ENCODE results near the gene MOGAT1. TPM values are rescaled to one million over a fixed set of nuclear protein-coding genes. Genes with fewer than 3 reads are reported as not detected.
"Not testable (repeated sequence)": the region's sequence is repeated elsewhere in the genome, so short reads cannot be mapped to it uniquely, and the experiment has no call there.

MOGAT1 gene
- polyA plus RNA-seq, 10 donors, result not detected

DNA sequence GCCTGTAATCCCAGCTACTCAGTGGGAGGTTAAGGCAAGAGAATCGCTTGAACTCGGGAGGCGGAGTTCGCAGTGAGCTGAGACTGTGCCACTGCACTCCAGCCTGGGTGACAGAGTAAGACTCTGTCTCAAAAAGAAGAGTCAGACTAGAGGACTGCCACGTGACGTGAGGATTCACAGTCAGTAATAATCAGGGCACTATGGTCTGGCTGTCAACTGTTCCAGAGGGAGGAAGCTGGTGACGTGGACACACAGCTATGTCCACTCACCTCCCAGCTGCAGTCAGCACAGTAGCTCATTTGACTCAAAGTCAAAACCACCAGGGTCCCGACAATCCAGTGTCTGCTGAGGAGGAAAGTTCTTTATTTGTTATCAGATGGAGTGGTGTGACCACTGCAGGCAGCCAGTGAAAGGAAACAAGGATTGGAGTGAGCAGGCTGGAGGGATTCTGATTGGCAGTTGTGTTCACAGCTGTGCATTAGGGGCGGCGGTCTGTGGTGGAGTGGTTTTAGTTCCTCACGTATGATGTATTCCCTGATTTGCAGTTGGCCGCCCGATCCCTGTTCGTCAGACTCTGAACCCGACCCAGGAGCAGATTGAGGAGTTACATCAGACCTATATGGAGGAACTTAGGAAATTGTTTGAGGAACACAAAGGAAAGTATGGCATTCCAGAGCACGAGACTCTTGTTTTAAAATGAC, 37.9 kb downstream of the MOGAT1 start:
- DNase-seq, result peak; percentile 91 to 95 (median 95)

DNA sequence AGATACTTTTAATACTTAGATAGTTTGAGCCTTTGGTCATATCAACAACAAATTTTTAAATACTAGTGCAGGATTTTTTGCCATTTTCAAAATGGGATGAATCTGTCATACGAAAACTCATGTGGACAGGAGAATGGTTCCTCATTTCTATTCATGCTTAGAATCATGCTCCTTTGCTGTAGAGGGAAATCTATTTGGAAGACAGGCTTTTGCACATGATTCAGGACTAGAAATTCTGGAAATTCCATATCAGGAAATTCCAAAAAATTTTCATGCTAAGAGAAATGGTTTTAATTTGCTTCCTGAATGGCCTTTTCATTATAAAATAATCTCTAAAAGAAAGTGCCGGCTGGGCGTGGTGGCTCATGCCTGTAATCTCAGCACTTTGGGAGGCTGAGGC, 39.3 kb downstream of the MOGAT1 start:
- no peak for DNase-seq

DNA sequence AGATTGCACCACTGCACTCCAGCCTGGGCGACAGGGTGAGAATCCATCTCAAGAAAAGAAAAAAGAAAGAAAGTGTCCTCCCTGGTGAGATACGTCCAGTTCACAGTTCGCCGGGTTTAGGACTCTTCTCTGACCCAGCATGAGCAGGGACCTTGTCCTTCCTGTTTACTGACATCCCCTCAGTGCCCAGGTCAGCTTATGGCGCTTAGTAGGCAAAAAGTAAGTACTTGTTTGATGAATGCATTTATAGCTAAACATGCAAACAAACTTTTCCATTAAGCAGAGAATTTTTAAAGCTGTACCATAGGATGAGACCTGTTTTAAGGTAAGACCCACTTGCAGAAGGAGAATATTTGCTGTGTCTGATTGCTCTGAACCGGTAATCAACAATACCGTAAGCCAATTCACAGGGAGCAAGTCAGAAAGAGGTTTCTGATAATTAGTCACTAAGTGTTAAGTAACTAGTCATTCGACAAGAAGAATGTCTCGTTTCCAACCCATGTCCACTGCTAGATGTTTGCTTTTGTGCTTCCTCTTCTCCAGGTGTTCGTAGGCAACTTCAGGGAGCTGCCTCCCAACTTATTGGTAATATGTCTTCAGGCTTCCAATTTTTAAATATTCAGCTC, 40.0 kb downstream of the MOGAT1 start:
- DNase-seq, result no peak

DNA sequence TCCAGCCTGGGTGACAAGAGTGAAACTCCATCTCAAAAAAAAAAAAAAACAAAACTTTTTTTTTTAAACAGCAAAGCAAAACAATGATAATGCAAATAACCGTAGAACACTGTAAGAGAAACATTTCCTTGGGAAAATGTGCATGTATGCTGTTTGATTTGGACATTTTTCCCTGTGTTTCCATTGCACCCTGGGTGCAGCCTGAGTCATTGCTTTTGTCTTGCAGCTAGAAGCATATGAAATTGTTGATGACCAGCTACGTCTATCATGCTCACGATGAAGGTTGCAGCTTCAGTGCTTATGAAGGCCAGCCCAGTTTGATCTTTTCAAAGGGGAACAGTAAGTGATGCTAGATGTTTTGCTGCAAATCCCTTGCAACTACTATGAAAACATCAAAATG, 41.5 kb downstream of the MOGAT1 start:
- DNase-seq, result no peak

DNA sequence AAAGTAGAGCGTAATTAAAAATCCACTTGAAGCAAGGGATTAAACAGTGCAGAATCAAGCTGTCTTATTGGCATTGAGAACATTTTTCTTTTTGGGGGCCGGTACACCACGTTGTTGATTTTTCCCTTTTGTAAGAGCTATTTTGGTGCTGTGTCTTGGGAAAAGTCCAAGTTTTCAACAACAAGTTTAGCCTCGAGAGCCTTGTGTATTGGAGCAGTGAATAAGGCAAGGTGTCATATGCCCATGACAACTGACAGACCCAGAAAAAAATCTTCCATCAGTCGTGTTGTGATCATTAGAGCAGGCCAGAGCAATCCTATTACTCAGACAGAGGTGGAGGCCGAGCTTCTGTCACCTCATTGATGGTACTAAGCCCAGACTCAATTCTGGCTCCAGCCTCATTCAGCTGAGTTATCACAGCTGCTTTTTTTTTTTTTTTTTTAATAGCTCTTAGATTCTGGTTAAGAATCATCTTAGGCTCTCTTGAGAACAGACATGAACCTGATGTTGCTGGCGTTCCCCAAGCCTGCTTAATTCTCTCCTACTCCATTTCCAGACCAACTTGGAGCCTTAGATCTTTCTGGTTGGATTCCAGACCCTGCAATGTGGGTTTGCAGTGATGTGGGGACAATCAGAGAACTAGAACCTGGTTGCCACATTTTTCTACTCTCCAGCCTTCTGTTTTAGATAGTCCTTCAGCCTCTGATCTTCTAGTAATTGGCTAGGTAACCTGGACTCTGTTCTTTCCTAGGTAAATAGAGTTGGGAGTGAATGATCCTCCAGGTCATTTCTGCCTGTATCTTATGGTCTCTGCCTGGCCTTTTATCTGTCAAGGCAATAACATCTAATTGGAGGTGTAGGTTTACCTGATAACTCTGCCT, 43.1 kb downstream of the MOGAT1 start:
- peak in 2 of 3 donors; percentile 63 to 81 for DNase-seq

DNA sequence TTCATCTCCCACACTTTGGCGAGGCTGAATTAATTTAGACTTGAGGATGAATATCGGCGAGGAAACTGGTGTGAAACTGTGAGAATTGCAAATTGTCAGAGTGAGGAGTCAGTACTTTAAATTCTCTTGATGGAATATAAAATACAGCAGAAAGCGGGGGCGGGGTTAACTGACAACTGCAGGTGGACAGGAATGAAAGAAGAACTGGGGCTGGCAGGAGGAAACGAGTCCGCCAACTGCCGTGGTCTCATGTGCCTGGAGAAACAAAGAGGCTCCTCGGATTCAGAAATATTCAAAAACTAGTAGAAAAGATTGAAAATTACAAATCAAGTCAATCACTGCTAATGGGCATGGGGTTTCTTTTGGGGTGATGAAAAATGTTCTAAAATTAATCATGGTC, 44.3 kb downstream of the MOGAT1 start:
- peak in 2 of 3 donors; percentile 17 to 45 for DNase-seq

DNA sequence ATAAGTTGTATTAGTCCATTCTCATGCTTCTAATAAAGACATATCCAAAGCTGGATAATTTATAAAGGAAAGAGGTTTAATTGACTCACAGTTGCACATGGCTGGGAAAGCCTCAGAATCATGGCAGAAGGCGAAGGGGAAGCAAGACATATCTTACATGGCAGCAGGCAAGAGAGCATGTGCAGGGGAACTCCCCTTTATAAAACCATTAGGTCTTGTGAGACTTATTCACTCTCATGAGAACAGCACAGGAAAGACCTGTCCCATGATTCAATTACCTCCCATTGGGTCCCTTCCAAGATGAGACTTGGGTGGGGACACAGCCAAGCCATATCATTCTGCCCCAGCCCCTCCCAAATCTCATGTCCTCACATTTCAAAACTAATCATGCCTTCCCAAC, 48.3 kb downstream of the MOGAT1 start:
- not testable (repeated sequence) for DNase-seq

DNA sequence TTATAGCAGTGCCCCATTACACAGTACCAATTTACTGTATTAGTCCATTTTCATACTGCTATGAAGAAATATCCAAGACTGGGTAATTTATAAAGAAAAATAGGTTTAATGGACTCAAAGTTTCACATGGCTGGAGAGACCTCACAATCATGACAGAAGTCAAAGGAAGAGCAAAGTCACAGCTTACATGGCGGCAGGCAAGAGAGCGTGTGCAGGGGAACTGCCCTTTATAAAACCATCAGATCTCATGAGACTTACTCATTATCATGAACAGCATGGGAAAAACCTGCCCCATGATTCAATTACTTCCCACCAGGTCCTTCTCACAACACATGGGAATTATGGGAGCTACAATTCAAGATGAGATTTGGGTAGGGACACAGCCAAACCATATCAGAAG, 50.1 kb downstream of the MOGAT1 start:
- not testable (repeated sequence) for DNase-seq

DNA sequence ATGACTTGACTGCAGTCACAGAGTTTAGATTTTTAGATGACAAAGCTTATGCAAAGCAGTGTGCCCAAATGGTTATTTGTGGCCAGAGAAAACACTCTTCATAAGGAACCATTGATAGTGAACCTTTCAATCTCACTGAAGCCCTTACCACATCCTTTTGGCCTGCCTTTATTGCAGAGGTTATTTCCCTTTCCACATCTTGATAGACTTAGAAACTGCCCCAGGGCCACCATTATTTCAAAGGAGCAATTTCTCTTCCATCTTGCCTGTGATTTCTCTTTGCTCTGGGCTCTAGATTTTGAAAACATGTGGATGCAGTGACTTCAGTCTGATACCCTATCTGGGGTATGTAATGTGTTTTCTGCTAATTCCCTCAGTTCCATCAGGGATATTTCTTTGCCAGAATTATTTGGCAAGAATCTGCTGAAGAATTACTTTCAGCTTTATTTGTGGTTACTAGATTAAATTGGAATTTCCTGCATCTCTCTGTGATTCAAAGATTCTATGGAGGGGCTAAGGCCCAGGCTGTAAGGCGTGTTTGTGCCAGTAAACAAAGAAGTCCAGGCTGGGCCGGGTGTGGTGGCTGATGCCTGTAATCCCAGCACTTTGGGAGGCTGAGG, 51.0 kb downstream of the MOGAT1 start:
- peak in 2 of 3 donors; percentile 63 to 69 for DNase-seq

DNA sequence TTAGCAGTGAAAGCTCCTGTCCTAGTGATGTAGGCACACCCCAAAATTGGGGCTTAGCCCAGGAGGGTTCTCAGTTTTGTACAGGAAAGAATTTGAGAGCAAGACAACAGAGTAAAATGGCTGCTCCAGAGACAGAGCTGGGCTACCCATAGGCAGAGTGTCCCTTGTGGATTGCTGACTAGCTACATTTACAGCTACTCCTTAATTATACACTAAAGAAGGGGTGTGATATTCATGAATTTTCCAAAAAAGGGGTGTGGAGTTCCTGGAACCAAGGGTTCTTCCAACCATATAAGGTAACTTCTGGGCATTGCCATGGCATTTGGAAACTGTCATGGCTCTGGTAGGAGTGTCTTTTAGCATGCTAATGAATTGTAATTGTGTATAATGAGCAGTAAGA, 52.8 kb downstream of the MOGAT1 start:
- no peak for DNase-seq

DNA sequence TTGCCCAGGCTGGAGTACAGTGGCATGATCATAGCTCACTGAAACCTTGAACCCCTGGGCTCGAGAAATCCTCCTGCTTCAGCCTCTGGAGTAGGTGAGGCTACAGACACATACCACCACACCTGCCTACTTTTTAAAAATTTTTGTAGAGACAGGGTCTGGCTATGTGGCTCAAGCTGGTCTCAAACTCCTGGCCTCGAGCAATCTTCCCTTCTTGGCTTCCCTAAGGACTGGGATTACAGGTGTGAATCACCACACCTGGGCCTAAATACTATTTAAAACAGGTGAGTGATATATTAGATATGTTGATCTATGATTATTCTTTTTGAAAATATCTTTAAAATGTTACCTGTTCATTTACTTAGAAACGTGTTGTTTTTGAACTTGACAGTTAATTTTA, 57.2 kb downstream of the MOGAT1 start:
- DNase-seq, result no peak

DNA sequence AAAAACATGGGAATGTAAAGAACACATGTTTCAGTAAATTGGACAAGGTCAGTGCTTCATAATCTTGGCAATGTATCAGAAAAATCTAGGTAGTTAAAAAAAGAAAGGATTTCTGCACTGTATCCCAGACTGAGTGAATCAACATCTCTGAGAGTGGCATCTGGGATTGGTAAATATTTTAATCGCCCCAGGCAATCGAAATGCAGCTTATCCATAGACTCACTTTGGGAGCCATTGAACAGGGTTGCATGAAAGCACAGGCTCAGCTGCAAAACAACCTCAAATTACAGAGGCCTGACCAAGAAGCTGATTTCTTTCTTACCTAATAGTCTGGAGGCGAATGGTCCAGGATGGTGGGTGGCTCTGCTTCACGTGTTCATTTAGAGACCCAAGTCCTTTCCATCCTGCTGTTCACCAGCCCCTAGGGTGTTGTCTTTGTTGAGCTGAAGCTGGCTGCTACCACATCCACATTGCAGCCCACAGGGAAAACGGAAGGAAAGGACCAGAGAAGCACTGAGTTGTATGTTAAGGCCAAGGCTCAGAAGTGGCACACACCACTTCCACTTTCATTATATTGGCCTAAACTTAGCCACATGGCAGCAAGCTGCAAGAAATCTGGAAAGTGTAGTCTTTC, 59.0 kb downstream of the MOGAT1 start:
- peak in 1 of 3 donors; percentile 50 for DNase-seq

DNA sequence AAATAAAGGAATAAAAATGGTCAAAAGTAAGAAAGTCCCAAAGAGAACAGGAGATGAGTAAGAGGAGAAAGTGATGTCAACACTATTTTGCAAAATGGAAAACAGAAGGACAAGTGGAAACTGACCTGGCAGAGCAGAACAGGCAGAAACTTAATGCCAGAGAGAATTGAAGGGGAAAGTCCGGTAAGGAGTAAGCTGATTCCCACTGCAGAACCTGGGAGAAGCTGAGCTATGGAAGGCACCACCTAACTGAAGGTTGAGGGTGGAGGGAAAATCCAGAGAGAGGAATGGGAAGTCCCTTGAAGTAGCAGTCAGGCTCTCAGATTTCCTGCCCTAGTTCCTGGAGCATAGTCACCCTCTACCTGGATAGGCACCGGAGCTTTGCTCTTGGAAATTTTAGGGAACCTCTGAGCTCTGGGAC, 59.8 kb downstream of the MOGAT1 start:
- DNase-seq, result peak in 1 of 3 donors; percentile 64

DNA sequence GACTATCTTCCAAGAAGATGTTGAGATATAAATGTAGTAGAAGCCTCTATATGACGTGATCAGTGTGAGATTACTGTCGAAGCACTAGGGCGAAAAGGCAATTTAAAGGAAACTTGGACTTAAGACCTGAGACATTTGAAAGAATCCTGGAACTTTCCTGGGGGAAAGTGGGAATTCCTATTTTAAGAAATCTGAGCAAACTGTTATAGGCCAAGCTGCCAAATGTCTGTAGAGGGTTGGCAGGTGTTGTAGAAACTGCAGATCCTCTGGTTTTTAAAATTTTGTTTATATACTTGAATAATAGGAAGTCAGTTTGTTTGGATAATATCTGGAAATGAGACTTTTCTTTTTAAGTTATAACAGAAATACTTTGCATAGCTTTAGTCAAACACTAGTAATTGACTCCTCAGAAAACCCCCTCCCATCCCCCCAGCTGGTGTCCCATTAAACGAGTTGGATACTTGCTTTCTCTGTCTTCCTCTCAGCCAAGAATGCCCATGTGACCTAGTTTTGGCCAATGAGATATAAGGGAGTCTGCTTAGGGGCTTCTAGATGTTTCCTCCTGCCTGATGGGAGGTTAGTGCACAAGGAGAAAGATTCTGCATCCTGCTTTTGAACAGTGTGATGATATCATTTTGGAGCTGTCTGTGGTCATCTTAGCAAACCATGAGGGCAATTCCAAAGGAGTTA, 61.2 kb downstream of the MOGAT1 start:
- DNase-seq, result peak; percentile 81 to 92 (median 89)

DNA sequence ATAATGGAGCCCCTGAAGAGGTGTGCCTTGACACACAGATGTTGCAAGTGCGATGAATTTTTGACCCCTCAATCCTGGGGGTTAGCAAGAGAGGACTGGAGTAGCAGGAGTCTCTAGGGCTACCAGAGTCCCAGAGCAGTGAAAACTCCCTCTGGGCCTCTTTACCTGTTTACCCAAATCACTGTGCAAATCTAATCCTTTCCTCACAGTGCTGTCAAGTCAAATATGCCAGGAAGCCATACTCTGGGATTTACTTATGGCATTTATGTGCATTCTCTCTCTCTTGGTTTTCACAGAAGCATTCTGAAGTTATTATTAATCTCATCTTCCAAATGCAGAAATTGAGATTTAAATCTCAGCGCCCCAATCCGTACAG, 62.0 kb downstream of the MOGAT1 start:
- DNase-seq, result no peak

DNA sequence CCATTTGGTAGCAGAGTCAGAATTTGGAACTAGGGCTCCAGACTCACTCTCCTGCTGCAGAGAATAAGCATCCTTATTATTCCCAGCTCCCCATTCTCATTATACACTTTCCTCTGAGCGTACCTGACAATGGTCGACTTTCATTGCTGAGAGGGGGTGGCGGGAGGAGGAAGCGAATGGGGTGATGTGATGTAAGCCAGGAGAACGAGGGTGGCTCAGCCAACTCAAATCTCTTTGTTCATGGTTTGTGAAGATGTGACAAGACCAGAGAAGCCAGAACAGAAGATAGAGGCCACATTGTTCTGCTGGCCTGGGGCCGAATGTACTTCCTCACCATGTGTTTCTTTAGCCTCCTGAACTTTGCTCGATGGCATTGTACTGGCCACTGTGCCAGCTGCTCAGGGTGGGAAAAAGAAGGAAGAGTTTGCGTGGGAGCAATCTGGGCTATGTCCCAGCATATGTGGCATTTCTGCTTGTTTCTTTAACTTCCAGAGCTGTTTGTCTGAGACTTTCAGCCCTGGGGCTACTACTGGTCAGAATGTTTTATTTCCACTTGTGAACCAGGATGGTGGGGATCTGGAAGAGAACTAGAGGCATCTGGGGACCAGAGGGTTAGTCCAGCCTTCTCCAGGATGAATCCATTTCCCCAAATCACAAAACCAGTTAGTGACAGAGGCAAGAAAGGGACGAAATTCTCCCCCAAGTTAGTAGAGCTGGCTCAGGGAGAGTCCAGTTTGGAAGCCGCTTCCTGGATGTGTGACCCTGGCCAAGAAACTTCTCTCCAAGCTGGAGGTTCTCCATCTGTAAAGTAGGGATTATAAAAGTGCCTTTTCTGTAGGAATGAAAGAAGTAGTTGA, 62.6 kb downstream of the MOGAT1 start:
- DNase-seq, result peak in 1 of 3 donors; percentile 83

DNA sequence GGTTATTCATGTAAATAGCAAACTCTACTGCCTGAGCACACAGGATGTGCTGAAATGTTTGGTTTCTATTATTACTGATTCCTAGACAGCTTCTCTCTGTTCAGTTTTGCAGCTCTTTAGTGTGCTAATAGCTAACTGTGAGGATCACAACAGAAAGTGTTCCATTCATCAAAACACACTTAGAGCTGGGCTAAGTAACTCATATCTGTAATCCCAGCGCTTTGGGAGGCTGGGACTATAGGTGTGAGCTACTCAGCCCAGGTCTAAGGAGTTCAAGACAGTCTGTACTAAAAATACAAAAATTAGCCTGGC, 63.2 kb downstream of the MOGAT1 start:
- no peak for DNase-seq

DNA sequence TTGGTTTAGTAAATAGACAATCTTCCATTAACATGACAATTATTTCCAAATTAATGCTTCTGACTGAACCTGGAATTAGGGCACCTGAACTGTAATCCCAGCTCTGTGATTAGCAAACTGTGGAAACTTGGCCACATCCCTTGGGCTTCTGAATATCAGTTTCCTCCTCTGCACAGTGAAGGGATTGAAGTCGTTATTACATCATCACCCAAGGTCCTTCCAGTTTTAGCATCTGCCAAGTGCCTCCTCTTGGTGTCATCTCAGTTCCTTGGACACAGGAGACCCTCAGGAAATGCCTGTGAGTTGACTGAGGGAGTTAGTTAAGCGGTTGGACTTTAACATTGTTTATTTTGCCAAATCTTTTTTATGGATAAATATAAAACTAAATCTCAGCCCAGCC, 64.8 kb downstream of the MOGAT1 start:
- peak in 2 of 3 donors; percentile 80 to 88 for DNase-seq

DNA sequence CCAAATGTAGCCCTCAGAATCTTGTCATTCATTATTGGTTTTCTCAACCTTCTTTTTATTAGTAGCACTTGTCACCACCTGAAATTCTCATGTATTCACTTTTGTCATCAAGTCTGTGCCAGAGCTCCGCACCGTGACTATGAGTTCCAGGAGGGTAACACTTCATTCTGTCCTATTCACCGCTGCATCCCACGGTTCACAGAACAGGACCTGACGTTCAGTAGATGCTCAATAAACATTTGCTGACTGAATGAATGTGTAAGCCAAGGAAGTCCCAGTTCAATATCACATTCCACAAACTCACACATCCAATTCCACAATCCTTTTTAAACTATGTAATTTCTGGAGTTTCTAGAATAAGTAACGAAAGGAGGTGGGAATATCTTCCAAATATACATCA, 65.5 kb downstream of the MOGAT1 start:
- peak in 2 of 3 donors; percentile 30 to 61 for DNase-seq

DNA sequence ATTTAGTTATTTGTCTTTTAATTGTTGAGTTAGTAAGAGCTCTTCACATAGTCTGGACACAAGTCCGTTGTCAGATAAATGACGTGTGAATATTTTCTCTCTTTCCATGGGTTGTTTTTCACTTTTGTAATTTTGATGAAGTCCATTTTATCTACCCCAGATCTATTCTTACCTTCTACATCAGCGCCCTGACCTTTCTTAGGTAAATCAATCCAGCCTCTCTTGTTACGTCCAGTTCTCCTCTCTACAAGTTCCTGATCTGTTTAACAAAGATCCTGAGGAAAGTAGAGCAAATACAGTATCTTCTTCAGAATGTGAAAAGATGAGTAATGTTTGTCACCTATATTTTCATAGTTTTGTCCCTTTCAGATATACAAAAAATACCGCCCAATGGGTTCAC, 66.9 kb downstream of the MOGAT1 start:
- DNase-seq, result no peak
